NOMO-1 treated with DMSO at 0.1 percent for 48 hours (cell line): ENCODE data around the gene NAA16.

Experiments
- DNase-seq: peaks from one replicate; lab custom pipeline; 2025; ENCODE audit not compliant: unreplicated experiment; lab: John Stamatoyannopoulos, UW

Gene NAA16

DNA sequence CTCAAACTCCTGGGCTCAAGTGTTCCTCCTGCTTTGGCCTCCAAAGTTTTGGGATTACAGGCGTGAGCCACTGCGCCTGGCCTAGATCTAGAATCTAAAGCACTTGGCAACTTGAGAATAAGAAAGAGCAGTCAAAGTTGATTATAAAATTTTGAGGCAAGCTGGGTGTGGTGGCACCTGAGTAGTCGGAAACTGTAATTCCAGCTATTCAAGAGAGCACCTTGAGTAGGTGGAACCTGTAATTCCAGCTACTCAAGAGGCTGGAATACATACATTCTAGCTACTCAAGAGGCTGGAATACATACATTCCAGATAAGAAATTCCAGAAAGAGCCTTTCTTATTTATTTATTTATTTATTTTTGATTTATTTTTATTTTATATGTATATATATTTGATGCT is 8.3 kb upstream of the NAA16 start:
- no peak for DNase-seq

DNA sequence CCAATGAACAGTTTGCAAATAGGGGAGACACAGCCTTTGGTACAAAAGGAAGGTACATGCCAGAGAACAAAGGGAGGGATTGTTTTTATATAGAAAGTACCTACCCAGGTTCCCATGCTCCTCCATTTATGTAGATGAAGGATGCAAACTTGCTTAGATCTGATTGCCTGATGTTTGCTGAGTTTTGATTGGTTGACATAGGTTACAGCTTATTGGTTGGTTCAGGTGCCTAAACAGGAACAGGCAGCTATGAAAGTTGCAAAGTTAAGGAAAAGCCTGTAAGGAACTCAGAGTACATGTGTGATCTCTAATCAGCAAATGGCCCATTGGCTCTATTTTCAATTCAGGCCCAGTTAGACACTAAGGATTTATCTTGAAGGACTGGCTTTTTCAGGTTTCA is 6.5 kb upstream of the NAA16 start:
- DNase-seq: no peak

DNA sequence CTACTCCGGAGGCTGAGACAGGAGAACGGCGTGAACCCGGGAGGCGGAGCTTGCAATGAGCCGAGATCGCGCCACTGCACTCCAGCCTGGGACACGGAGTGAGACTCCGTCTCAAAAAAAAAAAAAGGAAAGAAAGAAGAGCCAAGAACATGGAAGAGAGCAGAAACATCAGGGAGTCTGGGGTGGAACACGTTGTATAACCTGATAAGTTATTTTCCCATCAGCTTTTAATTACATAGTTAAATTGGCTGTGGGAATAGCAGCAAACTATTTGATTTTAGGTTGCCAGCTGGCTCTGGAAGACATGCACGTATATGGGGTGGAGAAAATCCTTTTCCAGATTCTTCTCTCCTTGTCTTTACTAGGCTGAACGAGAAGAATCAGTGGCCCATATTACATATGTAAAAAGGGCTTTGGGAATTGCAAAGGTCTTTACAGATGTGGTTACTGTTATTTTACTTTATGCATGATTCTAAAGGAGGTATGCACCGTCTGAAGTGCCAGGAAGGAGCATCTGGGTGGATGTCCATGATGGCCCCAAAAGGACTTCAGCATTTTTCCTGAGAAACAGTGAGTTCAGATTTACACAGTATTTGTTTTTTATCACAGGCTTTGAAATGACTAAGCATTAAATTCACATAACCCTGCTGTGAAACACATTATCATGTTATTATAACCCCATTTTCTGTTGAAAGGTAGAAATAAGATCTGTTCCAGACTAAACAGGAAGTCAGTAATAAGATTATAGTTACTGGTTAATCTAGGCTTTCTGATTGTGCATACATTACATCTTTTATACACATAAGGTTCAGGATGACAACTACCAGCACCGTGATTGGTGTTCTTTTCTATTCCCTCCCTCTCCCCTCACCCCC is 4.6 kb upstream of the NAA16 start:
- no peak for DNase-seq

DNA sequence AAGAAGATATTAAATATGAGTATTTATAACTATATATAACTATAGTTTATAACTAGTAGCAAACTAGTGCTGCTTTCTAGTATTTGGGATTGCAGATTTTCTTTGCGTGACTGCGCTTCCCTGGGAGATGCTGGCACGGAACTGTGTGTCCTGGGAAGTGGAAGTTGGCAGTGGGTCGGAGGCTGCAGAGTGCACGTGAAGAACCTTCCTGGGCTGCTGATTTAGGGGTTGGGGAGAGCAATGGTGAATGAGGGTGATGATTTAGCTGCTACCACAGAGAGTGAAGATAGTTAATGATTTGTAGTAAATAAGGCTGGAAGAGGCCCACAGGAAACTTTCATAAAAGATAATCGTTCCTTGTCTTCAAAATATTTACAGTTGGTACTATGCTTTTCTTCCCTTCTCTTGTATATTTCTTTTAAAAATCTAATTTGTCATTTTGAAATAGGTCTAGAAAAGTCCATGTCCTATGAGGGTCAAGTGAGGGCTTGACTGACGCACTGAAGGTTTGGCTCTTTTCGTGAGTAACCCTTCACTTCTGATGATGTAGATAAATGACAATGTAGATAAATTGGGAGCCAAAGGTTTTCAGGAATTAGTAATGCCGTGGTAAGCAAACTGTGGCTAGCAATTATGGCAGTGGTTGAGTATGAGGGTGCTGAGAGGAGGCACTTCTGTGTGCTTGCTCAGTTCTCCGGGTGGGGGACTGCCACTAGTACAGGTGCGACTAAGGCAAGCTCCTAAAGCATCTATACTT is 3.0 kb upstream of the NAA16 start:
- DNase-seq: no peak

DNA sequence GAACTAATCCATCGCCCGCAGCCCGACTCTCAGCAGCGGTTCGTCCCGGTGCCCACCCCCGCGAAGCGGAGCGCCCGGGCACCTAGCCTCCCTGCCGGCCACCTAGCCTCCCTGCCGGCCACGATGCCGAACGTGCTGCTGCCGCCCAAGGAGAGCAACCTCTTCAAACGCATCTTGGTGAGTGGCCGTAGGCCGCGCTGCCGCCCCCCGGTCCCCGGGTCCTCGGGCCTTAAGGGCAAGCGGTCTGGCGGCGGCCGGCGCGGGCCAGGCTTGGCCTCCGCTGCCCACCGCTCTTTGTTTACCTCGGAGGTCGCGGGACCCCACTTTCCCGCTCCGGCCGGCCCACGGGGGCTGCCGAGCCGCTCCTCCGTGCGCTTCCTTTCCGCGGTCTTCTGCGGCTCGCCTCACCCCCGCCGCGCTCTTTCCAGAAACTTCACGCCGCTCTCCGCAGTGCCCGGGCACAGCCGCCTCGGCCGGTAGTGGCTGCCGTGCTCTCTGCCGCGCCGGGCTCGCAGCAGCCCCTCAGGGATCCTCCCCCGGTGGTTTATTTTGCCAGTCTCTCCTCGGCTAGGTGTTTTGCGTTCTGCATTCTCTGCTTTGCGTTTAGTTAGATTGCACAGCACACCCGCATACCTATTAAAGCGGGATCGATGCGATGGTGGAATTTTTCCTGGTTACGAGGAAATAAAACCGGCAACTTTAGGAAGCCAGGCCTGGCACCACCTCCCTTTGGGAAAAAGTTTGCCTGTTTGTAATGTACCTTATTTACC is 524 bp downstream of the NAA16 start:
- DNase-seq: peak; percentile 48

DNA sequence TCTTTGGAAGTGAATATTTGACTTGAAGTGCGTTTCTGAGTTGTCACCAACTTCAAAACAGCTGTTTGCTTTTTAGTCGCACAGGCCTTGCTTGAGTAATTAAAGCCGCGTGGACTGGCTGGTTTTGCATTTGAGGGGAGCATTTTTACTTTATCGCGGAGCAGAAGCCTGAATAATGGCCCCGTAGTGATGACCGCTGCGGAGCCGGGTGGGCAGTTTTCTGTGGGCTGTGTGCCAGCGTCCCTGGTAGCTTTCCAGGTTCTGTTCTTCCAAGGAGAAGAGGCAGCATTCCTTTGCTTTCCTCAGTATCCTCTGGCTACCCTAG is 1.1 kb downstream of the NAA16 start:
- DNase-seq: peak; percentile 38

DNA sequence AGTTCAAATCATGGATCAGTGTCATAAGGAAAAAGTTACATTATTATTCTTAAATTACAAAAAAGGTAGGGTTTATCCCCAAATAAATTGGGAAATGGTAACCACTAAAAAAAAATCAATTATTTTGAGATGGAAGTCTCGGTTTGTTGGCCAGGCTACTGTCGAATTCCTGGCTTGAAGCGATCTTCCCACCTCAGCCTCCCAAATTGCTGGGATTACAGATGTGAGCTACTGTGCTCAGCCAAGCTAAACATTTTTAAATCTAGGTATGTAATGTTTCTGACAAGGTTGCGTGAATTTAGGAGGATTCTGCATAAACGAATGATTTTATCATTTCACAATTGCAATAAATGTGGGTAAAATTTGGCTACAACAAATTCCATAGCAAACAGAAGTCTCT is 2.0 kb downstream of the NAA16 start:
- DNase-seq: no peak

DNA sequence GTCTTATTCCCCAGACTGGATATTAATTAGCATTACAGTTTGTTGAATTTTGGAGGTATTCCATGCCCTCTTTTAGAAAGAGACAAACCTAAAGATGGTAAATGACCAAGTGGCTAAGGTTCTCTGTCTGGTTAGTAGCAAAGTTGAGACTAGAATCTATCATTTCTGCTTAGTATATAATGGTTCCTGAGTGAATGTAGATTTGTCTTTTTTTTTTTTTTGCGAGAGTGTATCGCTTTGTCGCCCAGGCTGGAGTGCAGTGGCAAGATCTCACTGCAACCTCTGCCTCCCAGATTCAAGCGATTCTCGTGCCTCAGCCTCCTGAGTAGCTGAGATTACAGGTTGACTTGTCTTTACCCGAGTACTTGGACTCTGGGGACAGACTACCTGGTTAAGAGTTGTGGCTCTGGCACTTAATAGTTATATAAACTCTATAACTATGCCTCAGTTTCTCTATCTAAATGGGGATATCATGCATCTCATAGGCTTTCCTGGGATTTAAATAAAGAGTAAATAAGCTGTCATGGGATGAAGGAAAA is 2.7 kb downstream of the NAA16 start:
- no peak for DNase-seq

DNA sequence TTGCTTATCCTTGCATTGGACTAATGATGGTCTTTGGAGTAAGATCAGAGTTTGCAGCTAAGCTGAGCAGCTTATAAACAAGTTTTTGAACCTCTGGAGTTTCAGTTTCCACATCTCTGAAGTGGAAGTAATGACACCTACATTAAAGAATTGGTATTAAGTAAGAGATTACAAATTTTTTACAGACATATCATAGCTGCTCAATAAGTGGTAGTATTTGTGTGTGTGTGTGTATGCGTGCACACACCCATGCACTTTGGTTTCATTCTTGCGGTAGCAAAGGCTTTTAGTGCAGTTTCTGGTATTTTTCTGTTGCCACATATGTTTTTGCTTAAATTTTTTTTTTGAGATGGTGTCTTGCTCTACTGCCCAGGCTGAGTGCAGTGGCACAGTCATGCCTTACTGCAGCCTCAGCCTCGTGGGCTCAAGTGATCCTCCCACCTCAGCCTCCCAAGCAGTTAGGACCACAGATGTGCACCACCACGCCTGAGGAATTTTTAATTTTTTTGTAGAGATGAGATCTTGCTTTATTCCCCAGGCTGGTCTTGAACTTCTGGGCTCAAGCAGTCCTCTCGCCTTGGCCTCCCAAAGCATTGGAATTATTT is 4.5 kb downstream of the NAA16 start:
- no peak for DNase-seq

DNA sequence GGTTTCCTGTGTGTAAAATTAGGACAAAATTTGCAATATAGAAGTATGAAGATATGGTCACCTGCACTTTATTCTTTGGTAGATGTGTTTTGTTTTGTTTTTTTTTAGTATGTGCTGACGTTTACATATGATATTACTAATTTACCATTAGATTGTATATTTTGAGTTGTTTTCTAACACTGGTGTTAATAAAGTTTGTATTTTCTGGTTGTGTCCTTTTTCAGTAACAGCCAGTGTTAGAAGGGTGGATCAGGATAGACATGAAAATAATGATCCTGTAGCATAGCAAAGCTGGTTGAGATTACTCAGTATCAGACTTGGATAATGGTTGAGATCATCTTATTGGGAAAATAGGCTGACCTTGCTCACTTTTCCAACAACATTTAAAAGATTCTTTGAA is 6.2 kb downstream of the NAA16 start:
- DNase-seq: no peak

DNA sequence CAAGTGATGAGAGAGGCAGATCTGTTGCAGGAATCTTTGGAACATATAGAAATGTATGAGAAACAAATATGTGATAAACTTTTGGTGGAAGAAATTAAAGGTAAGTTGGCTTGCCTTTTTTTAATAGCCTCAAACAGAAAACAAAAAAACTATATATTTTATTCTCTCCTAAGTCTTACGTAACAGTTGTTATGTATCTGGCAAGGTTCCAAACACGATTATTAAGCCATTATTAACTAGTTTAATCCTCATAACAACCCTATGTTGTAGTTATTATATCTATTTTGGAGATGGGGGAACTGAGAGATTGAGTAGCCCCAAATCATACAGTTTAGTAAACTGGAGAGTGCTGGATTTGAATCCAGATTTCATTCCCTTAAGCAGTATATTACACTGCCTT is 14.7 kb downstream of the NAA16 start:
- no peak for DNase-seq

DNA sequence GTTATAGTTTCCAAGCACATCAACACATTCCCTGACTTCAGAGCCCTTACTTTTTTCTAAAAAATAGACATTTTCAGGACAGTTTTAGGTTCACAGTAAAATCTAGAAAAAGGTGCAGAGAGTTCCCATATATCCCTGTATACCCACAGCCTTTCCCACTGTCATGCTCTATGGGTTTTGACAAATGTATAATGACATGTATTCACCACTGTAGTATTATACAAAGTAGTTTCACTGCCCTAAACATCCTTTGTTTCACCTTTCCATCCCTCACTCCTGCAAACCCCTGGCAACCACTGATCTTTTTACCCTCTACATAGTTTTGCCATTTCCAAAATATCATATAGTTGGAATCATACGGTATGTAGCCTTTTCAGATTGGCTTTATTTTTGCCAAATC is 15.6 kb downstream of the NAA16 start:
- DNase-seq: no peak

DNA sequence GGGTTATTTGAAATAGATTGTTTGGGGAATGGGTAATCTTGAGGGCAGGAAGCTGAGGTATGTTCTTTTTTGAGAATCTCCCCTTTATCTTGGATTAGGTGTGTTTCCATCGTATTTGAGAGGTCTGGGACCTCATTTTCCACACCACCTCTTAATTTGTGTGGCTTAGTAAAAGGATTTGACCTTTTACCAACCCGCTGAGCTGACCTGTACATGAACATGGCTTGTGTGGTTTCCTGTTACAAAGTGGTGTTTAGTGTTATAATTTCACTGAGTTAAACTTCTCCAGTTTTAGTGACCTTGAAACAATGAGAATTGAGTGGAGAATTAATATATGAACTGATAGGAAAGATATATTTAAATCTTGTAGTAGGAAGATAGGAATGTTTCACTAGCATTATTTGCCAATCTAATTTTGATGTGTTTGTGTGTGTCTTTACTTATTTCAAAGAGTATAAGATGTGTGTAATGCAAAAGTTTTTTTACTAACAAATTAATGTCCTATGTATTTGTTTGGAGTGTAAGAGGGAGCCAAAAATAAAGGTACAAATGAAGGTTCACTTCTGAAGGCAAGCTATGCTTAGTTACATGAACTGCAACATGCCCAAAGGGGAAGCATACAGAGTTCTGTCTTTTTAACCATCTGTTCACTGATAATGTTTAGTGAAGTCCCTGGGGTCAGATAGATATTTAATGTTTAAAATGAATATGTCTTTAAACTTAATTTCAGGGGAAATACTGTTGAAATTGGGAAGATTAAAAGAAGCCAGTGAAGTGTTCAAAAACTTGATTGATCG is 17.1 kb downstream of the NAA16 start:
- no peak for DNase-seq

DNA sequence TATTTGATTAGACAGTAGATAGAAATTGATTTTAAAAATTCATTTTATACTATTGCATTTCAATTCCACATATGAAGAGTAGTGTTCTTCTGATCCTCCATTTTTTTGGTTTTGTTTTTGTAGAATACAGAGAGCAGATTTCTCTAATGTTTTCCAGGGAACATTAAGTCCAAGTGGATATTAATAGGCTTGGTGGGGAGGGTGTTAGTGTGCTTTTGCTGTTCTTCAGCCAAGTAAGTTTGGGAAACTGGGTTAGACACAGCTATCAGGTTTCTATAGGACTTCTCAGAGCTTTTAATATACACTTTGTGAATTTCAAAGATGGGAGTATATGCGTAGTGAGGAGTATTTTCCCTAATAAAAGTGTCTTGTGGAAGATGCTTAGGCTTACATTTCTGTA is 21.8 kb downstream of the NAA16 start:
- DNase-seq: no peak

DNA sequence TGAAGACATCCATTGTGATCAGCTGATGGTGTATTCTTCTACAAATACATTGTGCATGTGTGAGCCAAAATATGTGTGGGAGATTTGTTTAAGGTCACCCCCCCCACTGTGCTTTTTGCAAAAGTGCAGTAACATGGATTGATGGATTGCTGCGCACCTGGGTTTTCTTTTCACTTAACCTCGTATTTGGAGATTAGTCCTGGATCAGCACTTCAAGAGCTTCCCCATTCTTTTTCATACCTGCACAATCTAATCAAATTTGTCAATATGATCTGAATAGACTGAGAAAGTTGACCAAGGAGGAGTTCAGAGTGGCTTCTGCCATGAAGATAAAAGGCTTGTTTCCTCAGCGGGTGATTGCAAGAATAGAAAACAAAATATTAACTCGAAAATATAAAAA is 23.7 kb downstream of the NAA16 start:
- DNase-seq: no peak

DNA sequence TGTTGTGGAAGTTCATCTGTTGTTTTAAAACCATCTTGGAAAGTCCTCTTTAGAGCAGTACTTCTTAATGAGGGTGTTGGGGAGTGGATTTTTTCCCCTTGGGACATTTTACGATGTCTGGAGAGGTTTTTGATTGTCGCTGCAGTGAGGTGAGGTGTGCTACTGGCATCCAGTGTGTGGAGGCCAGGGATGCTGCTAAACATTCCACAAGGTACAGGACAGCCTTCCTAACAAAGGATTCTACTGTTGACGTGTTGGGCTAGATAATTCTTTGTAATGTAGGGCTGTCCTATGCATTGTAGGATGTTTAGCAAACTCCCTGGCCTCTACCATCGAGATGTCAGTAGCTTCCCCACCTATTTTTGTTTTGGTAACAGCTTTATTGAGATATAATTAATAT is 33.3 kb downstream of the NAA16 start:
- no peak for DNase-seq

DNA sequence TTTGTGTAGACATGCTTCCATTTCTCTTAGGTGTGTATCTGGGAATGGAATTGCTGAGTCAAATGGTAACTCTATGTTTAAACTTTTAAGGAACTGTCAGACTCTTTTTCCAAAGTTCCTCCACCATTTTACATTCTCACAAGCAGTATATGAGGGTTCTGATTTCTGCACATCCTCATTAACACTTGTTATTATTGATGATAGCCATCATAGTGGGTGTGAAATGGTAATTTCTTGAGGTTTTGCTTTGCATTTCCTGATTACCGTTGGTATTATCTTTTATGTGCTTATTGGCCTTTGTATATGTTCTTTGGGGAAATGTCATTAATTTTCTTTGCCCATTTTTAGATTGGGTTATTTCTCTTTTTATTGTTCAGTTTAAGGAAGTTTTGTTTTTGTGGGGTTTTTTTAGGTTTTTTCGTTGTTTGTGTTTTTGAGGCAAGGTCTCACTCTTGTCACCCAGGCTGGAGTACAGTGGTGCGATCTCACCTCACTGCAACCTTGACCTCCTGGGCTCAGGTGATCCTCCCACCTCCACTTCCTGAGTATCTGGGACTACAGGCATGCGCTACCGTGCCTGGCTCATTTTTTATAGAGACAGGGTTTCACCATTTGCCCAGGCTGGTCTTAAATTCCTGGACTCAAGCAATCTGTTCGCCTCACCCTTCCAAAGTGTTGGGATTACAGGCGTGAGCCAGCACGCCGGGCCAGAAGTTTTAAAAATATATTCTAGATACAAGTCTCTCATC is 34.3 kb downstream of the NAA16 start:
- no peak for DNase-seq

DNA sequence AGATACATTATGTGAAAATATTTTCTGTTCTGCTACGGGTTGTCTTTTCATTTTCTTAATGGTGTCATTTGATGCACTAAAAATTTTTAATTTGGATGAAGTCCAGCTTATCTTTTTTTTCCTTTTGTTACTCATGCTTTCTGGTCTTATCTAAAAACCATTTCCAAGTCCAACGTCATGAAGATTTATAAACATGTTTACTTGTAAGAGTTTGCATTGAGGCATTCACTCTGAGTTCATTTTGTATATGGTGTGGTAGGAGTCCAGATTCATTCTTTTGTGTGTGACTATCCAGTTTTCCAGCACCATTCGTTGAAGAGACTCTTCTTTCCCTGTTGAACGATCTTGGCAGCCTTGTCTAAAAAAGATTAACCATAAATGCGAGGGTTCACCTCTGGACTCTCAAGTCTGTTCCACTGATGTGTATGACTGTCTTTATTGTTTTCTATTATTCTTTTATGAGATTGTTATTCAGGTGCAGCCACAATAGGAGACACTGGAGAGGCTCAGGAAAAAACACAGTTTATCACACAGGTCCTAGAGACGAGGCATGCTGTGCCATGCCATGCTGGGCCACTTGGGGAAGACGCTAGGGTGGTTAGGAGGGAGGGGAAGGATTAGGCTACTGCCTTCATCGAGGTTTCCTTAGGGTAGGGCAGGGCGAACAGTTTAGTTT is 35.0 kb downstream of the NAA16 start:
- DNase-seq: no peak
